GM23248 (cell line): ENCODE measurements around the gene SETBP1.

Experiments used
- EZH2 ChIP-seq: fragments of 200-600 bp; sonication (generic); IDR thresholded peaks from 2 replicates; pipeline ENCODE4 v1.6.1; 2018; ENCODE audit warnings: antibody characterized with exemption, mild to moderate bottlenecking; ENCODE audit not compliant: insufficient read depth, poor library complexity, severe bottlenecking
- EZH2phosphoT487 ChIP-seq: fragments of 200-600 bp; sonication (generic); IDR thresholded peaks from 2 replicates; pipeline ENCODE4 v1.6.1; 2018; ENCODE audit warnings: antibody characterized with exemption, moderate library complexity, mild to moderate bottlenecking, low read depth; ENCODE audit not compliant: insufficient read depth

GRCh38 chr18:44921974-44922373 lies 241.3 kb downstream of the SETBP1 start:
- TF ChIP-seq EZH2phosphoT487 (no peak), EZH2 (no peak)
